Tibial artery (tissue), 4 donors: ENCODE data around the gene GABBR2.

ENCODE experiments used
- DNase-seq, 2 donors: peaks; one replicate each; pipeline ENCODE4 v3.0.0-alpha.2; 2019
- H3K27ac ChIP-seq, 2 donors: fragments of 200-600 bp; sonication (generic) in 1 of 2; 1 replicate in 1 of 2; 2 replicates in 1 of 2; pipeline ENCODE4 v1.5.1; 2018 to 2019; ENCODE audit warnings: mild to moderate bottlenecking in 1 of 2
- H3K27me3 ChIP-seq, 2 donors: fragments of 200-600 bp; sonication (generic) in 1 of 2; one replicate each; pipeline versions ENCODE4 v1.5.1 to v1.6.0; 2016 to 2019
- H3K36me3 ChIP-seq, 3 donors: fragments of 200-600 bp; sonication (generic) in 2 of 3; one replicate each; pipeline ENCODE4 v1.5.1; 2016 to 2019; ENCODE audit warnings: mild to moderate bottlenecking in 2 of 3
- H3K4me1 ChIP-seq, 4 donors: fragments of 200-600 bp; sonication (generic) in 2 of 4; 1 replicate in 3 of 4; 2 replicates in 1 of 4; pipeline ENCODE4 v1.5.1; 2016 to 2019
- H3K4me3 ChIP-seq, 2 donors: fragments of 200-600 bp; sonication (generic) in 1 of 2; 1 replicate in 1 of 2; 2 replicates in 1 of 2; pipeline ENCODE4 v1.5.1; 2018 to 2019; ENCODE audit warnings: mild to moderate bottlenecking in 2 of 2
- H3K9me3 ChIP-seq, 3 donors: fragments of 200-600 bp; sonication (generic) in 1 of 3; one replicate each; pipeline ENCODE4 v1.5.1; 2016 to 2019
- intact Hi-C: fragments of 100-400 bp; cut with DNase I; formaldehyde crosslinking; loops from one replicate; pipeline ENCODE4 v1.15.0; 2023; ENCODE audit warnings: low total_unique reads
- TF ChIP-seq, protein P1 (sequence below), 2 experiments: fragments of 200-600 bp in 1 of 2; fragments of 450-650 bp in 1 of 2; IDR thresholded peaks; one replicate each; pipeline ENCODE4 v1.5.1; 2017 to 2019; ENCODE audit warnings: antibody characterized with exemption in 2 of 2, mild to moderate bottlenecking in 1 of 2, moderate library complexity in 1 of 2

Gene GABBR2

DNA sequence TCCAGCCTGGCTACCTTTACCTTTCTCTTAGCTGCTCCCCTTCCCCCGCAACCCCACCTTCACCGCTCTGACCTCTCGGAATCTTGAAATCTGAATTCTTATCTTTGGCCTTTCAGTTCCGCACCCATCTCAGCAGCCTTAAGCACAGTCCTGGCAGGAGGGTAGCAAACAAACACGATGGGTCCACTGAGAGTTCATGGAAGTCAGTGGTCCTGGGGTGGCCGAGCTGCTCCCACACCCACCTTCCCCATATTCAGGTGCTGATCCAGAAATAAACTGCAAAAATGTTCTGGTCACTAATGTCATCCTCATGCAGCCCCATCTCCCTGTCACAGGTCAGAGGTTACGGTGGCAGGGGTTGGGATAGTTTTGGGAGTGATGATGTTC is 393.7 kb downstream of the GABBR2 start:
- intact Hi-C loops, result loop anchor here (5.0 kb wide), 1 partner anchor 457 kb away; no protein-coding TSS in a partner anchor
- H3K36me3 ChIP-seq, result no peaks in the 10 kb centered on the region
- H3K27ac ChIP-seq, result no peak overlapping the region
- H3K4me1 ChIP-seq, result no peaks in the 10 kb centered on the region
- peaks cover 0 to 6% of the 10 kb centered on the region in 2 donors for H3K27me3 ChIP-seq
- H3K9me3 ChIP-seq, result no peaks in the 10 kb centered on the region
- TF ChIP-seq, protein P1, sequence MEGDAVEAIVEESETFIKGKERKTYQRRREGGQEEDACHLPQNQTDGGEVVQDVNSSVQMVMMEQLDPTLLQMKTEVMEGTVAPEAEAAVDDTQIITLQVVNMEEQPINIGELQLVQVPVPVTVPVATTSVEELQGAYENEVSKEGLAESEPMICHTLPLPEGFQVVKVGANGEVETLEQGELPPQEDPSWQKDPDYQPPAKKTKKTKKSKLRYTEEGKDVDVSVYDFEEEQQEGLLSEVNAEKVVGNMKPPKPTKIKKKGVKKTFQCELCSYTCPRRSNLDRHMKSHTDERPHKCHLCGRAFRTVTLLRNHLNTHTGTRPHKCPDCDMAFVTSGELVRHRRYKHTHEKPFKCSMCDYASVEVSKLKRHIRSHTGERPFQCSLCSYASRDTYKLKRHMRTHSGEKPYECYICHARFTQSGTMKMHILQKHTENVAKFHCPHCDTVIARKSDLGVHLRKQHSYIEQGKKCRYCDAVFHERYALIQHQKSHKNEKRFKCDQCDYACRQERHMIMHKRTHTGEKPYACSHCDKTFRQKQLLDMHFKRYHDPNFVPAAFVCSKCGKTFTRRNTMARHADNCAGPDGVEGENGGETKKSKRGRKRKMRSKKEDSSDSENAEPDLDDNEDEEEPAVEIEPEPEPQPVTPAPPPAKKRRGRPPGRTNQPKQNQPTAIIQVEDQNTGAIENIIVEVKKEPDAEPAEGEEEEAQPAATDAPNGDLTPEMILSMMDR (IDR thresholded peaks at IDR 0.05), result no peak
- H3K4me3 ChIP-seq, result no peak overlapping the region
- DNase-seq, result no peak

DNA sequence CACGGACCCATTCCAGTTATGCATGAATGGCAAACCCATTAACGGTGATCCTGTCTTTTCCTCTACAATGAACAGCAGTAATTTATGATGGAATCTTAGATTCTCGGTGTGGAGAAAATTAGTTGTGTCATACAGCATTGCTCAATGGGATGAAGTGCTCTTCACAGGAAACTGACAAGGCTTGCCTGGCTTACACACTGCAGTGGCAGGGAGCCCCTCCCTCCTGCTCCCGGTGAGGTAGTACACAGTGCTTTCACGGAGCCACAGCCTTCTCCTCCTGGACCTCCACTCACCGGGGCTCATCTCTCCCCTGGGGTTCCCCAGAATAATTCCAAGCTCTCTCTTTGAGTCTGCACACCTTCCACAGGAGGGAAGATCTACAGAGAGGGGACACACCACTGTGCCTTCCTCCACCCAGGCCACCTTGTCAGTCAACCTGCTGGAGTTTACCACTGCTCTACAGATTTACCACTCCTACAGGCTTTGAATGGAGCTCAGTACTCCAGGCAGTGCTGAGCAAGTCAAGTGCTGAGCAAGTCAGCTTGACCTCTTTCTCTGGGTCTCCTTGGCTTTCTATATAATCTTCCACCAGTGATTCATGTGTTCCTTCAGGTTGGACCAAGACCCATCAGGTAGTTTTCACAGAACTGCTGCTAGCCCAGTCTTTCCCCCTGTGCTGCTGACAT is 394.2 kb downstream of the GABBR2 start:
- Histone ChIP-seq H3K27ac (no peak overlapping the region), H3K36me3 (no peaks in the 10 kb centered on the region), H3K9me3 (no peaks in the 10 kb centered on the region), H3K27me3 (peaks cover 0 to 6% of the 10 kb centered on the region in 2 donors), H3K4me1 (no peaks in the 10 kb centered on the region), H3K4me3 (no peak overlapping the region)
- TF ChIP-seq, protein P1 (IDR thresholded peaks at IDR 0.05), result no peak
- intact Hi-C loops, result loop anchor here (5.0 kb wide), 1 partner anchor 458 kb away; no protein-coding TSS in a partner anchor
- no peak for DNase-seq

DNA sequence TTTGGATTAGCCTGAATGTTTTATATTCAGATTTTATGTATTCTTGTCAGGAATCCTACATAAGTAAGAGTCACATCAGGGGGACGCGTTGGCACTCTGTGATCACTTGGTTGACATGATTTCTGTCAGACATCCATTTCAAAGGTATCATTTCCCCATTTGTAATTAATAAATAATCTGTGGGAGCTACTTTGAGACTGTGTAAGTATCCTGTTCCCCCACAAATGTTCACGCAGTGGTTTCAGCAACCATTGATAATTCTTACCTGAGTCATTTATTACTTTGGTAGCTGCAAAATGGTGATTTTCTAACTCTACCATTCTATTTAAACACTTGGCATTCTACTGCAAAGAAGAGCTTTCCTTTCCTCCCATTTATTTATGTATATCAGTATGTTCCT is 396.4 kb downstream of the GABBR2 start:
- intact Hi-C loops, result no loop called here
- H3K36me3 ChIP-seq, result no peaks in the 10 kb centered on the region
- DNase-seq, result no peak
- no peak overlapping the region for H3K4me3 ChIP-seq
- H3K27me3 ChIP-seq, result peaks cover 0 to 6% of the 10 kb centered on the region in 2 donors
- H3K4me1 ChIP-seq, result no peaks in the 10 kb centered on the region
- no peak overlapping the region for H3K27ac ChIP-seq
- no peaks in the 10 kb centered on the region for H3K9me3 ChIP-seq
- TF ChIP-seq, protein P1 (IDR thresholded peaks at IDR 0.05), result no peak

DNA sequence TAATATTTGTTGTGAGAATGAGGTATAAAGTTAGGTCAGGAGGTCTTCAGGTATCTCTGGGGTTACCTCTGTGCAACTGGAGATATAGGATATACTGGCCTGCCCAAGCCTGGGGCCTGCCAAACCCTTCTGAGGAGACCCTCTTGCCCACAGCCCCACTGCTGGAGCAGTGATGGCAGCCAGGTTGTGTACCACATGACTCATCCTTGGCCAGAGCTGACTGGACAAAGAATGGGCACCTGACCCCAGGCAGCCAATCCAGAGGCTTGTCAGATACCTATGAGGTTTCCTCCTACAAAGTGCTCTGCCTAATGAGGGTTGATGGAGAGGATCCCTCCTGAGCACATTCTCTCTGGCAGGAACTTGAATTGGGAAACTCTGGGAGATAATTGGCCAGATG is 397.2 kb downstream of the GABBR2 start:
- no peaks in the 10 kb centered on the region for H3K9me3 ChIP-seq
- peaks cover 0 to 6% of the 10 kb centered on the region in 2 donors for H3K27me3 ChIP-seq
- no peak overlapping the region for H3K27ac ChIP-seq
- DNase-seq, result no peak
- H3K4me3 ChIP-seq, result no peak overlapping the region
- TF ChIP-seq, protein P1 (IDR thresholded peaks at IDR 0.05), result no peak
- H3K36me3 ChIP-seq, result no peaks in the 10 kb centered on the region
- intact Hi-C loops, result no loop called here
- H3K4me1 ChIP-seq, result no peaks in the 10 kb centered on the region

DNA sequence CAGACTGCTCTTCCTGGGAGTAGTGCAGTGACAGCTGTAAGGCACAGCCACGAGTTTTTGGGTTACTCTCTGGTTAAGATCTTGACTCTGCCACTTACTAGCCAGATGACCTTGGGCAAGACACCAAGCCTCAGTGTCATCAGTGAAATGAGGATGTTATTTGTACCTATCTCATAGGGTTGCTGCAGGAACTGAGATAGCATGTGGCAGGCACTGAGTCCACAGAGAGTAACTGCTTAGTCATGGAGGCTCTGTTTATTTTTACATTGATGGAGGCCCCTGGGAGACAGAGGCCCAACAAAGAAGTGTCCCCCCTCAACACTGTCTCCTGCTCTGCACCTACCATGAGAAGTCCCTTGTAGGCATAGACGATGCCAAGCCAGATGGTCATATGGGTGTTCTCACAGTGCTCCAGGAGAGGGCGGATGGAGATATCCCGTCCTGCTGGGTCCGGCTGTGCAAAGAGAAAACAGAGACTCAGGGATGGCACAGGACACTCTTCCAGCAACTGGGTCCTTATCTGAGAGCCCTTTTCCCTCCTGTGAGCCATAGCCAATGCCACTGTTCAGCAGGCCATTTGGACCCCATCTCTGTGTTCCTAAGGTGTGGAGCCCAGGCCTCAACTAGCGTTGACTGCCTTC is 397.9 kb downstream of the GABBR2 start:
- Histone ChIP-seq H3K36me3 (no peaks in the 10 kb centered on the region), H3K27ac (no peak overlapping the region)
- intact Hi-C loops, result no loop called here

More for the DNA sequence above, 397.9 kb downstream of the GABBR2 start:
- no peaks in the 10 kb centered on the region for H3K4me1 ChIP-seq
- no peak overlapping the region for H3K4me3 ChIP-seq
- no peak for DNase-seq
- no peaks in the 10 kb centered on the region for H3K9me3 ChIP-seq
- H3K27me3 ChIP-seq, result peaks cover 0 to 6% of the 10 kb centered on the region in 2 donors
- TF ChIP-seq, protein P1 (IDR thresholded peaks at IDR 0.05), result no peak
